ENCODE measurements around the gene FOXP2. TPM values are rescaled to one million over a fixed set of nuclear protein-coding genes. Genes with fewer than 3 reads are reported as not detected.

The FOXP2 gene
- total and polyA plus RNA-seq, 2 of the 13 experiments (the other 11 are each of a cell fraction or from before 2014, with no cell fraction given) = 0.90 TPM; not detected in 1

GRCh38 chr7:114426824-114427223, 12.2 kb downstream of the FOXP2 start:
- no peak overlapping the region for H3K9ac ChIP-seq (ENCODE audit: insufficient read depth, low read depth, low read length)
- H3K4me2 ChIP-seq (ENCODE audit: low read depth, low read length) = no peak overlapping the region
- no peak overlapping the region for H2AFZ ChIP-seq (ENCODE audit: low read length)
- 21% methylated on average over 4 of the region's 4 CpGs for WGBS (ENCODE audit: low lambda C conversion rate)
- no peak overlapping the region for H3K27ac ChIP-seq (ENCODE audit: extremely low read length, insufficient read depth, low read length)
- ChIA-PET CTCF (ENCODE audit: low intra/inter-chr PET ratio, low total read pairs) (no interaction called here), POLR2A (no interaction called here)
- no peak overlapping the region for H3K4me3 ChIP-seq (replicated peaks in 1 of 3; ENCODE audit: insufficient read depth in 1 of 3, low read depth in 2 of 3, low read length in 3 of 3)
- H3K36me3 ChIP-seq (replicated peaks in 1 of 2; ENCODE audit: control insufficient read depth in 1 of 2, insufficient read depth in 2 of 2, low read length in 2 of 2) = no peaks in the 10 kb centered on the region
- H3K27me3 ChIP-seq (ENCODE audit: control insufficient read depth in 1 of 2, insufficient read depth in 2 of 2, low read length in 2 of 2) = no peaks in the 10 kb centered on the region
- BruUV-seq (replicated peaks) = no TSS peak
- intact Hi-C loops (cut with micrococcal nuclease; ENCODE audit: unreplicated experiment) = no loop called here
- in situ Hi-C loops (cut with HindIII; ENCODE audit: extremely low pct_ligation_motif_present, low pct_unique_long_range_greater_than_20kb) = no loop called here
- no peak for TF ChIP-seq FOXO1 (CRISPR knock-in tag; IDR thresholded peaks at IDR 0.05)
- no peak for TF ChIP-seq ZNF468 (CRISPR knock-in tag; IDR thresholded peaks at IDR 0.05)
- TF ChIP-seq SCMH1 (CRISPR knock-in tag; IDR thresholded peaks at IDR 0.05; ENCODE audit: borderline replicate concordance) = no peak
- TF ChIP-seq ZNF317 (CRISPR knock-in tag; IDR thresholded peaks at IDR 0.05) = no peak
- TF ChIP-seq ATF7 (IDR thresholded peaks at IDR 0.05) = peak; percentile 72
- no peak for TF ChIP-seq ATF7 (CRISPR knock-in tag; IDR thresholded peaks at IDR 0.05)
- H3K79me2 ChIP-seq (ENCODE audit: insufficient read depth, low read length) = no peaks in the 10 kb centered on the region
- no peaks in the 10 kb centered on the region for H4K20me1 ChIP-seq (ENCODE audit: insufficient read depth, low read length)
- ATAC-seq (no peak), DNase-seq (ENCODE audit: low spot score) (no peak), FAIRE-seq (no peak)
- H3K9me3 ChIP-seq (ENCODE audit: low read length) = no peaks in the 10 kb centered on the region
- H3K4me1 ChIP-seq (ENCODE audit: insufficient read depth, low read length) = no peaks in the 10 kb centered on the region

- WGBS (ENCODE audit: low lambda C conversion rate) = 60% methylated on average over 1 of the region's 1 CpG
- no peaks in the 10 kb centered on the region for H3K27me3 ChIP-seq (ENCODE audit: control insufficient read depth in 1 of 2, insufficient read depth in 2 of 2, low read length in 2 of 2)
- H3K79me2 ChIP-seq (ENCODE audit: insufficient read depth, low read length) = no peaks in the 10 kb centered on the region
- no peak overlapping the region for H3K4me2 ChIP-seq (ENCODE audit: low read depth, low read length)
- POLR2A ChIA-PET = no interaction called here
- H3K4me1 ChIP-seq (ENCODE audit: insufficient read depth, low read length) = no peaks in the 10 kb centered on the region
- BruUV-seq (replicated peaks) = no TSS peak
- no peak for DNase-seq (ENCODE audit: low spot score)
- in situ Hi-C loops (cut with HindIII; ENCODE audit: extremely low pct_ligation_motif_present, low pct_unique_long_range_greater_than_20kb) (no loop called here), intact Hi-C loops (cut with micrococcal nuclease; ENCODE audit: unreplicated experiment) (no loop called here)
- FAIRE-seq = no peak
- ATAC-seq = no peak
- H3K36me3 ChIP-seq (replicated peaks in 1 of 2; ENCODE audit: control insufficient read depth in 1 of 2, insufficient read depth in 2 of 2, low read length in 2 of 2) = no peaks in the 10 kb centered on the region
- H3K4me3 ChIP-seq (replicated peaks in 1 of 3; ENCODE audit: insufficient read depth in 1 of 3, low read depth in 2 of 3, low read length in 3 of 3) = no peak overlapping the region
- CTCF ChIA-PET (ENCODE audit: low intra/inter-chr PET ratio, low total read pairs) = no interaction called here
- no peak overlapping the region for H3K9ac ChIP-seq (ENCODE audit: insufficient read depth, low read depth, low read length)
- H3K27ac ChIP-seq (ENCODE audit: extremely low read length, insufficient read depth, low read length) = no peak overlapping the region
- H2AFZ ChIP-seq (ENCODE audit: low read length) = no peak overlapping the region
- TF ChIP-seq ZNF780A (CRISPR knock-in tag; IDR thresholded peaks at IDR 0.05) = no peak
- TF ChIP-seq THYN1 (CRISPR knock-in tag; IDR thresholded peaks at IDR 0.05; ENCODE audit: borderline replicate concordance, low read depth) = no peak
- TF ChIP-seq ZSCAN22 (CRISPR knock-in tag; IDR thresholded peaks at IDR 0.05) = no peak
- no peak for TF ChIP-seq KLF12 (CRISPR knock-in tag; IDR thresholded peaks at IDR 0.05; ENCODE audit: borderline replicate concordance)
- no peak for TF ChIP-seq ZMAT3 (CRISPR knock-in tag; conservative IDR thresholded peaks at IDR 0.05)
- TF ChIP-seq, protein P1, sequence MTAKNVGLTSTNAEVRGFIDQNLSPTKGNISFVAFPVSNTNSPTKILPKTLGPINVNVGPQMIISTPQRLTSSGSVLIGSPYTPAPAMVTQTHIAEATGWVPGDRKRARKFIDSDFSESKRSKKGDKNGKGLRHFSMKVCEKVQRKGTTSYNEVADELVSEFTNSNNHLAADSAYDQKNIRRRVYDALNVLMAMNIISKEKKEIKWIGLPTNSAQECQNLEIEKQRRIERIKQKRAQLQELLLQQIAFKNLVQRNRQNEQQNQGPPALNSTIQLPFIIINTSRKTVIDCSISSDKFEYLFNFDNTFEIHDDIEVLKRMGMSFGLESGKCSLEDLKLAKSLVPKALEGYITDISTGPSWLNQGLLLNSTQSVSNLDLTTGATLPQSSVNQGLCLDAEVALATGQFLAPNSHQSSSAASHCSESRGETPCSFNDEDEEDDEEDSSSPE (CRISPR knock-in tag; IDR thresholded peaks at IDR 0.05) = no peak
- TF ChIP-seq ZBTB8A (CRISPR knock-in tag; IDR thresholded peaks at IDR 0.05; ENCODE audit: borderline replicate concordance, low read depth) = no peak
- no peak for TF ChIP-seq TMF1 (CRISPR knock-in tag; IDR thresholded peaks at IDR 0.05; ENCODE audit: low read depth)
- no peak for TF ChIP-seq ZNF484 (CRISPR knock-in tag; IDR thresholded peaks at IDR 0.05; ENCODE audit: borderline replicate concordance, low read depth)
- TF ChIP-seq ZNF256 (CRISPR knock-in tag; conservative IDR thresholded peaks at IDR 0.05) = no peak
- TF ChIP-seq NCOR1 (IDR thresholded peaks at IDR 0.05; ENCODE audit: borderline replicate concordance, low read length) = no peak
- TF ChIP-seq ELK4 (CRISPR knock-in tag; IDR thresholded peaks at IDR 0.05; ENCODE audit: borderline replicate concordance) = no peak
- TF ChIP-seq KLF6 (CRISPR knock-in tag; IDR thresholded peaks at IDR 0.05) = no peak
- H3K9me3 ChIP-seq (ENCODE audit: low read length) = no peaks in the 10 kb centered on the region
- no peaks in the 10 kb centered on the region for H4K20me1 ChIP-seq (ENCODE audit: insufficient read depth, low read length)
Observed at GRCh38 chr7:114428211-114428610, 13.6 kb downstream of the FOXP2 start.
